ENCODE results near the gene DCLRE1B. TPM values are rescaled to one million over a fixed set of nuclear protein-coding genes. Genes with fewer than 3 reads are reported as not detected.

Gene DCLRE1B
- total RNA-seq, 1 experiment from 2014 or later: 6.9 TPM

DNA sequence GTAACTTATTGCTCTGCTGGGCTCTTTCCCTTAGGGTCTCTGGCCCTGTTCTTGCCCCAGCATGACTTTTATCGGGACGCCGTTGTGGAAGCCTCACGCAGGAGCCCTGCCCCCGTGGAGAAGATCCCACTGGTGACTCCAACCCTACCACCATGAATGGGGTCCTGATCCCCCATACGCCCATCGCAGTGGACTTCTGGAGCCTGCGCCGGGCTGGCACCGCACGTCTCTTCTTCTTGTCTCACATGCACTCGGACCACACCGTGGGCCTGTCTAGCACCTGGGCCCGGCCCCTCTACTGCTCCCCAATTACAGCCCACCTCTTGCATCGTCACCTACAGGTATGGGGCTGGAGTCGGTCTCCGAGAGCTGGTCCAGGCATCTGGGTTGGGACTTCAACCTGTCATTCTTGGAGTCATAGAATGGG is 322 bp downstream of the DCLRE1B start:
- no peaks in the 10 kb centered on the region for H3K27me3 ChIP-seq (replicated peaks; ENCODE audit: control insufficient read depth, insufficient read depth, low read length)
- CTCF ChIA-PET: interaction anchor here (1.8 kb wide), 1 partner anchor 23 kb away, joined by 12 read pairs; the partner anchor contains the start of gene HIPK1
- TSS peak; percentile 61 for BruUV-seq (replicated peaks)
- DNase-seq: peak; percentile 49 to 63
- peaks cover 7% of the 10 kb centered on the region for H3K4me1 ChIP-seq
- H3K9me3 ChIP-seq: no peaks in the 10 kb centered on the region
- POLR2A ChIA-PET: interaction anchor here (0.5 kb wide), 1 partner anchor 25 kb away, joined by 10 read pairs; no protein-coding TSS in a partner anchor
- Mint-ChIP-seq H3K4me3 (ENCODE audit: unreplicated experiment) (peak overlapping the region; percentile 99), H3K4me1 (ENCODE audit: low read depth, unreplicated experiment) (no peaks in the 10 kb centered on the region), H3K27ac (ENCODE audit: unreplicated experiment) (peak overlapping the region; percentile 96), H3K9me3 (ENCODE audit: unreplicated experiment) (no peaks in the 10 kb centered on the region), H3K36me3 (ENCODE audit: insufficient read depth, unreplicated experiment) (no peaks in the 10 kb centered on the region), H3K27me3 (ENCODE audit: insufficient read depth, unreplicated experiment) (no peaks in the 10 kb centered on the region)
- TF ChIP-seq, protein P1, sequence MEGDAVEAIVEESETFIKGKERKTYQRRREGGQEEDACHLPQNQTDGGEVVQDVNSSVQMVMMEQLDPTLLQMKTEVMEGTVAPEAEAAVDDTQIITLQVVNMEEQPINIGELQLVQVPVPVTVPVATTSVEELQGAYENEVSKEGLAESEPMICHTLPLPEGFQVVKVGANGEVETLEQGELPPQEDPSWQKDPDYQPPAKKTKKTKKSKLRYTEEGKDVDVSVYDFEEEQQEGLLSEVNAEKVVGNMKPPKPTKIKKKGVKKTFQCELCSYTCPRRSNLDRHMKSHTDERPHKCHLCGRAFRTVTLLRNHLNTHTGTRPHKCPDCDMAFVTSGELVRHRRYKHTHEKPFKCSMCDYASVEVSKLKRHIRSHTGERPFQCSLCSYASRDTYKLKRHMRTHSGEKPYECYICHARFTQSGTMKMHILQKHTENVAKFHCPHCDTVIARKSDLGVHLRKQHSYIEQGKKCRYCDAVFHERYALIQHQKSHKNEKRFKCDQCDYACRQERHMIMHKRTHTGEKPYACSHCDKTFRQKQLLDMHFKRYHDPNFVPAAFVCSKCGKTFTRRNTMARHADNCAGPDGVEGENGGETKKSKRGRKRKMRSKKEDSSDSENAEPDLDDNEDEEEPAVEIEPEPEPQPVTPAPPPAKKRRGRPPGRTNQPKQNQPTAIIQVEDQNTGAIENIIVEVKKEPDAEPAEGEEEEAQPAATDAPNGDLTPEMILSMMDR (IDR thresholded peaks at IDR 0.05; ENCODE audit: insufficient read depth in 1 of 2, low read depth in 1 of 2, low read length in 1 of 2, severe bottlenecking in 1 of 2, unreplicated experiment in 1 of 2): no peak
- H3K36me3 ChIP-seq (ENCODE audit: control insufficient read depth, insufficient read depth, low read length): no peaks in the 10 kb centered on the region
- intact Hi-C loops (cut with micrococcal nuclease; ENCODE audit: unreplicated experiment): loop anchor here (1.0 kb wide), 3 partner anchors 24 to 93 kb away; partner anchors contain the start of genes HIPK1 and RSBN1
- peak overlapping the region; percentile 65 for H3K4me3 ChIP-seq (ENCODE audit: low read depth, low read length)

DNA sequence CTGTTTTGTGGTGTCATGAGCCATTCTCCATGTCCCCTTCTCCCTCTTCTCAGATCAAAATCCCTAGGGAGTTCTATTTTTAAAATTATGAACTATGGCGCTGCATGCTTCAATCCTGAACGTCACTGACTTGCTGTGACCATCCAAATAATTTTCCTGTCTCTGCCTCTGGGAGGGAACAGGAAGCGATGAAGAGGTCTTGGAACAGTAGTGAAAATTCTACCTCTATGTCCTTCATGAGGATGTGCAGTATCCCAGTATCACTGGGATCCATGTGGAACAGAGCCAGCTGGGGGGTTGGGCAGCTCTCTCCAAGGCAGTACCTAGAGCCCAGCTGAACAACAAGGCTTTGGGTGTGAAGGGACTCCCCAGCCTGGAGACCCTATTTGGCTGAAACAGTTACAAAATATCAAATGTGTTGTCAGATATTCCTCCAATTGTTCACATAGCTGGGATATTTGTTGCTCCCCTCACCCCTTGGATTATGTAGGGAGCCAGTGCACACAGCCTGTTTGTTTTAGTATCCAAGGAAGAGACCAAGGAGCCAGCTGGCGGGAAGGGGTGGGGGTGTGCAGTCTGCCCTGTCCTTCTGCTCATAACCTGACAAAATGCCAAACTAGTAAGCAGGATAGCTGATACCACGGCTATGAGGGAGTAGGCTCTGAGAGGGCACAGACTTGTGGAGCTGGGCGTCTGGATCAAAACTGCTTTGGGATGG is 7.6 kb downstream of the DCLRE1B start:
- H3K27me3 Mint-ChIP-seq (ENCODE audit: insufficient read depth, unreplicated experiment): no peaks in the 10 kb centered on the region
- Histone ChIP-seq H3K4me3 (ENCODE audit: low read depth, low read length) (no peak overlapping the region), H3K36me3 (ENCODE audit: control insufficient read depth, insufficient read depth, low read length) (no peaks in the 10 kb centered on the region), H3K4me1 (no peaks in the 10 kb centered on the region), H3K27me3 (replicated peaks; ENCODE audit: control insufficient read depth, insufficient read depth, low read length) (no peaks in the 10 kb centered on the region), H3K9me3 (no peaks in the 10 kb centered on the region)
- H3K27ac Mint-ChIP-seq (ENCODE audit: unreplicated experiment): no peak overlapping the region
- no peak for DNase-seq
- no TSS peak for BruUV-seq (replicated peaks)
- ChIA-PET CTCF (interaction anchor here (0.5 kb wide), 1 partner anchor 49 kb away, joined by 5 read pairs; no protein-coding TSS in a partner anchor), POLR2A (no interaction called here)
- H3K9me3 Mint-ChIP-seq (ENCODE audit: unreplicated experiment): no peaks in the 10 kb centered on the region
- no peaks in the 10 kb centered on the region for H3K36me3 Mint-ChIP-seq (ENCODE audit: insufficient read depth, unreplicated experiment)
- H3K4me1 Mint-ChIP-seq (ENCODE audit: low read depth, unreplicated experiment): no peaks in the 10 kb centered on the region
- intact Hi-C loops (cut with micrococcal nuclease; ENCODE audit: unreplicated experiment): no loop called here
- TF ChIP-seq, protein P1 (IDR thresholded peaks at IDR 0.05; ENCODE audit: insufficient read depth in 1 of 2, low read depth in 1 of 2, low read length in 1 of 2, severe bottlenecking in 1 of 2, unreplicated experiment in 1 of 2): no peak
- no peak overlapping the region for H3K4me3 Mint-ChIP-seq (ENCODE audit: unreplicated experiment)

DNA sequence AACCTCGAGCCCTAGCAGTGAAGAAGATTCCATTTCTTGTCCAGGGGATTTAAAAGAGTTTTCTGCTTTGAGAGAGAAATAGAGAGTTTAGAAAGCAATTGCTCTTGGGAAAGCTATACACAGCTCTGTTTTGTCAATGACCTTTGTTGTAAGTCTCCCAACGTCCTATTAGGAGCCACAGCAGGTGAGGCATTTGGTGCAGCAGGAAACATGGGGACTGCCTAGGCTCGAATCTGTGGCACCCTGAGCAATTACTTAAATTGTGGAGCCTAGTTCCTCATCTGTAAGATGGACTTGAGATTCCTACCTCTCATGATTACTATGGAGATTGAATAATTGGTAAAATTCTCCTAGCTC is 8.2 kb downstream of the DCLRE1B start:
- no peak for DNase-seq
- Histone ChIP-seq H3K9me3 (no peaks in the 10 kb centered on the region), H3K36me3 (ENCODE audit: control insufficient read depth, insufficient read depth, low read length) (no peaks in the 10 kb centered on the region), H3K27me3 (replicated peaks; ENCODE audit: control insufficient read depth, insufficient read depth, low read length) (no peaks in the 10 kb centered on the region), H3K4me1 (no peaks in the 10 kb centered on the region), H3K4me3 (ENCODE audit: low read depth, low read length) (no peak overlapping the region)
- TF ChIP-seq, protein P1 (IDR thresholded peaks at IDR 0.05; ENCODE audit: insufficient read depth in 1 of 2, low read depth in 1 of 2, low read length in 1 of 2, severe bottlenecking in 1 of 2, unreplicated experiment in 1 of 2): no peak
- ChIA-PET CTCF (interaction anchor here (0.5 kb wide), 1 partner anchor 49 kb away, joined by 5 read pairs; no protein-coding TSS in a partner anchor), POLR2A (no interaction called here)
- H3K27me3 Mint-ChIP-seq (ENCODE audit: insufficient read depth, unreplicated experiment): no peaks in the 10 kb centered on the region
- no peaks in the 10 kb centered on the region for H3K9me3 Mint-ChIP-seq (ENCODE audit: unreplicated experiment)
- no TSS peak for BruUV-seq (replicated peaks)
- H3K36me3 Mint-ChIP-seq (ENCODE audit: insufficient read depth, unreplicated experiment): no peaks in the 10 kb centered on the region
- H3K4me3 Mint-ChIP-seq (ENCODE audit: unreplicated experiment): no peak overlapping the region
- intact Hi-C loops (cut with micrococcal nuclease; ENCODE audit: unreplicated experiment): no loop called here
- no peaks in the 10 kb centered on the region for H3K4me1 Mint-ChIP-seq (ENCODE audit: low read depth, unreplicated experiment)
- no peak overlapping the region for H3K27ac Mint-ChIP-seq (ENCODE audit: unreplicated experiment)

Measured in Caco-2 (cell line).